SU-DHL-6 (cell line): ENCODE results near the gene GIGYF1.

ENCODE experiments used
- CTCF ChIP-seq: fragments of 200-600 bp; sonication (generic); IDR thresholded peaks from one replicate; pipeline ENCODE4 v1.5.1; 2017; ENCODE audit warnings: antibody characterized with exemption, mild to moderate bottlenecking, low read length, moderate library complexity; ENCODE audit not compliant: insufficient read depth, poor library complexity, severe bottlenecking
- EZH2phosphoT487 ChIP-seq: fragments of 200-600 bp; sonication (generic), shearing (Covaris generic); conservative IDR thresholded peaks from 2 replicates; pipeline ENCODE4 v1.6.1; 2018; ENCODE audit warnings: mild to moderate bottlenecking, antibody characterized with exemption, low read length, moderate library complexity, mixed read lengths

GRCh38 chr7:100686822-100687211 is 7.2 kb downstream of the GIGYF1 start:
- TF ChIP-seq CTCF: no peak
- TF ChIP-seq EZH2phosphoT487: no peak
